ENCODE data around the gene PRKCZ.

PRKCZ gene

DNA sequence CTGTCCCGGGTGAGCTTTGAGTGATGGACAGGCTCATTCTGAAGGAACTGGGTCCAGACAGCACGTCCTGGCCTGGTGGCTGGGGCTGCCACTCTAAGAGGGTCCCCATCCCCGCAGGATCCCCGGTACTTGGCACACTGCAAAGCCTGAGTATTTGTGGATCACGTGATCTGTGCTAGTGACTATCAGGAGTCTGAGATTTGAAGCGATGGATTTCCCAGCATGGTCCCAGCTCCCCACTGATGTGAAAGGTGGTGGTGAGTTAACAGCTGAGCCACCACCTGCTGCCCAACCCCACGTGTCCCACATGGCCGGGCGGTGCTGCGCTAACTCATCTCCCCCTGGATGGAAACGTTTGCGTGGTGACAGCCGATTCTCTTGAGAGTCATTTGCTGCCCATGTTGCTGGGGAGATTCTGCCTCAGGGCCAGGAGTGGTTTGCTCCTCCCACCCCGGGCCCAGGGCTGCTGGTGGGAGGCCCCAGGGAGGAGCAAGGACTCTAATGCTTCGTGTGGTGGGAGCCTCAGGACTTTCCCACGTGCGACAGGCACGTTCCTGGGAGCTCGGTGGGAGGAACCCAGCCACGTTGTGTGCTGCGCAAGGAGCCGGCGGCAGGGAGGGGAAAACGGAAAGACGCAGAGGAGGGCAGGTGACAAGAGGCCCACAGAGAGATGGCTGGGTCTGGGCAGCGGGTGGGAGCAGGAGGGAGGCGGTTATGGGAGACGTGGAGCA is 129.2 kb downstream of the PRKCZ start:
- no peak for DNase-seq (ENCODE audit: low read depth, low spot score)
- Histone ChIP-seq H3K9me3 (ENCODE audit: insufficient read depth, low read length) (no peaks in the 10 kb centered on the region), H3K9ac (ENCODE audit: insufficient read length, low read depth) (no peak overlapping the region), H3K4me3 (ENCODE audit: insufficient read length, low read depth) (no peak overlapping the region), H3K36me3 (ENCODE audit: insufficient read depth, insufficient read length, low read length) (peaks cover 45% of the 10 kb centered on the region), H3K27me3 (ENCODE audit: insufficient read depth, insufficient read length) (no peaks in the 10 kb centered on the region), H3K4me1 (ENCODE audit: insufficient read depth, insufficient read length) (peaks cover 3% of the 10 kb centered on the region)
- TF ChIP-seq ZNF274 (IDR thresholded peaks at IDR 0.05; ENCODE audit: low read depth, low read length), result no peak

DNA sequence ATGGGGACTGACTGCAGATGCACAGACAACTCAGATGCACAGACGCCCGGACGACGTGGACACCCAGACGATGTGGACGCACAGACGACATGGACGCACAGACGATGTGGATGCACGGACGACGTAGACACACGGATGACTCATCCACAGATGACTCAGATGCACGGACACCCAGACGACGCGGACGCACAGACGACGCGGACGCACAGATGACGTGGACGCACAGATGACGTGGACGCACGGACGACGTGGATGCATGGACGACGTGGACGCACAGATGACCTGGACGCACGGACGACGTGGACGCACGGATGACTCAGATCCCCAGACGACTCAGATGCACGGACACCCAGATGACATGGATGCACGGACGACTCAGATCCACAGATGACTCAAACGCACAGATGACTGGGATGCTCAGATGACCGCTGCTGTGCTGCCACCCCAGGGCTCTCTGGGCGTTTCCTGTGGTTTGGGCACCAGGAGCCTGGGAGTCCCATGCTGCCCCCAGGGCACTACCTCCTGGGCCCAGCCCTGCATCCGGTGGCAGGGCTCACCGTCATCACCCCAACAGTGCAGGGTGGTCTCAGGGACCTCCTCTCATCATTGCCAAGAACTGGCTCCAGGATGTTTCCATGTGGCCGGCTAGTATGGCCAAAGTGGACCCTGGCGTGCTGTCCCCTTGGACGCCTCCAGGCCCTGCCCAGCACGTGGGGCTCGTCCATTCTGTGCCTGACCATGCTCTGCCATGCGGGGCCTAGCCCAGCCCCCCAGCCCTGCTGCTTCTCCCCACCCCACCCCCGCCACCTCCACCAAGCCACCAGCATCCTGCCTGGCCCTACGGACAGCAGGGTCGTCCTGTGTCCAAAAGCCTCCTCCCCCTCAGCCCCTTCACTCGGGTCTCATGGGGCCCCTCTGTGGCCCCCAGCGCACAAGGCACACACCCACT is 130.4 kb downstream of the PRKCZ start:
- Histone ChIP-seq H3K27me3 (ENCODE audit: insufficient read depth, insufficient read length) (no peaks in the 10 kb centered on the region), H3K4me1 (ENCODE audit: insufficient read depth, insufficient read length) (peaks cover 2% of the 10 kb centered on the region), H3K36me3 (ENCODE audit: insufficient read depth, insufficient read length, low read length) (peaks cover 47% of the 10 kb centered on the region), H3K4me3 (ENCODE audit: insufficient read length, low read depth) (no peak overlapping the region), H3K9me3 (ENCODE audit: insufficient read depth, low read length) (no peaks in the 10 kb centered on the region), H3K9ac (ENCODE audit: insufficient read length, low read depth) (no peak overlapping the region)
- no peak for DNase-seq (ENCODE audit: low read depth, low spot score)
- no peak for TF ChIP-seq SUZ12 (IDR thresholded peaks at IDR 0.05; ENCODE audit: extremely low read depth, insufficient read depth, insufficient read length)
- no peak for TF ChIP-seq ZNF274 (IDR thresholded peaks at IDR 0.05; ENCODE audit: low read depth, low read length)
- TF ChIP-seq YY1 (IDR thresholded peaks at IDR 0.05; ENCODE audit: insufficient read depth, insufficient read length), result no peak

DNA sequence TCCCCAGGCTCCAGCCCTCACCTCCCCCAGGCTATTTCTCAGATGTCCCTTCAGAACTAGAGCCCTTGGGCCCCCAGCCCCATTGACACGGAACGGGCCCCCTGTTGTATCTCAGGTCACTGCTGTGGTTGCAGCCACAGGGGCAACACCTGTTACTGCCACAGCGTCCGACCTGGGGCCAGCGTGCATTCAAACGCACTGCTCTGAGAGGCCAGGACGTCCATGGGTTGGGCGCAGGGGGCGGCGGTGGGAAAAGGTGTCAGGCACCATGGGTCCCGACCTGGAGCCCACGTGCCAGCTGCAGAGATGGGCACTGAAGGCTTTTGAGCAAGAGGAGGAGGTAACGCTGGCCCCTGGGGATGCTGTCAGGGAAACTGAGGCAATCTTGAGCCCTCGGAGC is 131.1 kb downstream of the PRKCZ start:
- Histone ChIP-seq H3K27me3 (ENCODE audit: insufficient read depth, insufficient read length) (no peaks in the 10 kb centered on the region), H3K9me3 (ENCODE audit: insufficient read depth, low read length) (no peaks in the 10 kb centered on the region), H3K4me1 (ENCODE audit: insufficient read depth, insufficient read length) (peaks cover 2% of the 10 kb centered on the region), H3K9ac (ENCODE audit: insufficient read length, low read depth) (no peak overlapping the region), H3K4me3 (ENCODE audit: insufficient read length, low read depth) (no peak overlapping the region), H3K36me3 (ENCODE audit: insufficient read depth, insufficient read length, low read length) (peaks cover 47% of the 10 kb centered on the region)
- no peak for DNase-seq (ENCODE audit: low read depth, low spot score)
- no peak for TF ChIP-seq YY1 (IDR thresholded peaks at IDR 0.05; ENCODE audit: insufficient read depth, insufficient read length)
- TF ChIP-seq ZNF274 (IDR thresholded peaks at IDR 0.05; ENCODE audit: low read depth, low read length), result no peak
- TF ChIP-seq SUZ12 (IDR thresholded peaks at IDR 0.05; ENCODE audit: extremely low read depth, insufficient read depth, insufficient read length), result no peak

DNA sequence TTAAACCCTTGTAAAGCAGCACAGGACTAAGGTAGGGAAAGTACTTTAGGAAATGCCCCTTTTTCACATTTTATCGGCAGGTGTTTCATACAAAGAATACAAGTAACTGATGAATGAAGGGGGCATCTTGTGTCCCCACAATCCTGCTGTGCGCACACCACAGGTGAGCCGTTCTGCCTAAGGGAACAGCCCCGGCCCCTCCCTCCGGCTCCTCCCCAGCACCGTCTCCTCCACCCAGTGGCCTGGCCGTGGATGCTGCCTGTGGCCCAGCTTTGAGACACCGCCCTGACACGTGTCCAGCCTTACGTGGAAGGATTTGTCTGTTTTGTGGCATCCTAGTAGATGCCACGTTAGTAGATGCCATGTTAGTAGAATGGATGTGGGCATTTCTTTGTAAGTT is 131.5 kb downstream of the PRKCZ start:
- Histone ChIP-seq H3K4me1 (ENCODE audit: insufficient read depth, insufficient read length) (peaks cover 2% of the 10 kb centered on the region), H3K9ac (ENCODE audit: insufficient read length, low read depth) (no peak overlapping the region), H3K36me3 (ENCODE audit: insufficient read depth, insufficient read length, low read length) (peaks cover 50% of the 10 kb centered on the region), H3K9me3 (ENCODE audit: insufficient read depth, low read length) (no peaks in the 10 kb centered on the region), H3K4me3 (ENCODE audit: insufficient read length, low read depth) (no peak overlapping the region), H3K27me3 (ENCODE audit: insufficient read depth, insufficient read length) (no peaks in the 10 kb centered on the region)
- no peak for DNase-seq (ENCODE audit: low read depth, low spot score)
- no peak for TF ChIP-seq YY1 (IDR thresholded peaks at IDR 0.05; ENCODE audit: insufficient read depth, insufficient read length)
- no peak for TF ChIP-seq SUZ12 (IDR thresholded peaks at IDR 0.05; ENCODE audit: extremely low read depth, insufficient read depth, insufficient read length)
- no peak for TF ChIP-seq ZNF274 (IDR thresholded peaks at IDR 0.05; ENCODE audit: low read depth, low read length)

DNA sequence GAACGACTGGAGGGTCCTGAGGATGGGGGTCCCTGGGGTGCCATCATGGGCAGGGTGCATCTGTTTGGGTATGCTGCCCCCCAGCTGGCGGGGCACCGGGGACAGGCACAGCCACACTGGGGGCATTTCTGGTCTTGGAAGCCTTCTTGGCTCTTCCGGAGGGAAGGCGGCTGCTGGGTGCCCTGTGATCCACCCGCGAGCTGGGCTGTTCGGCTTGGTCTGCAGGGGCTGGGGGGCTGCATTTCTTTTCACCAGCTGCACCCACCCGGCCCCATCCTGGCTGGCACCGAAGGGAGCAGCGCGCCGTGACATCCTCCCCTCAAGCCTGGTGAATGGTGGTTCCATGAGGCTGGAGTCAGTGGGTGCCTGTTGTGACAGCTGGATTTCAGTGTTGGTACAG is 132.2 kb downstream of the PRKCZ start:
- H3K4me1 ChIP-seq (ENCODE audit: insufficient read depth, insufficient read length), result peaks cover 2% of the 10 kb centered on the region
- H3K27me3 ChIP-seq (ENCODE audit: insufficient read depth, insufficient read length), result no peaks in the 10 kb centered on the region
- H3K4me3 ChIP-seq (ENCODE audit: insufficient read length, low read depth), result no peak overlapping the region
- H3K9ac ChIP-seq (ENCODE audit: insufficient read length, low read depth), result no peak overlapping the region
- TF ChIP-seq YY1 (IDR thresholded peaks at IDR 0.05; ENCODE audit: insufficient read depth, insufficient read length), result no peak
- no peak for TF ChIP-seq ZNF274 (IDR thresholded peaks at IDR 0.05; ENCODE audit: low read depth, low read length)
- TF ChIP-seq SUZ12 (IDR thresholded peaks at IDR 0.05; ENCODE audit: extremely low read depth, insufficient read depth, insufficient read length), result no peak
- H3K9me3 ChIP-seq (ENCODE audit: insufficient read depth, low read length), result no peaks in the 10 kb centered on the region
- DNase-seq (ENCODE audit: low read depth, low spot score), result no peak
- peaks cover 53% of the 10 kb centered on the region for H3K36me3 ChIP-seq (ENCODE audit: insufficient read depth, insufficient read length, low read length)

DNA sequence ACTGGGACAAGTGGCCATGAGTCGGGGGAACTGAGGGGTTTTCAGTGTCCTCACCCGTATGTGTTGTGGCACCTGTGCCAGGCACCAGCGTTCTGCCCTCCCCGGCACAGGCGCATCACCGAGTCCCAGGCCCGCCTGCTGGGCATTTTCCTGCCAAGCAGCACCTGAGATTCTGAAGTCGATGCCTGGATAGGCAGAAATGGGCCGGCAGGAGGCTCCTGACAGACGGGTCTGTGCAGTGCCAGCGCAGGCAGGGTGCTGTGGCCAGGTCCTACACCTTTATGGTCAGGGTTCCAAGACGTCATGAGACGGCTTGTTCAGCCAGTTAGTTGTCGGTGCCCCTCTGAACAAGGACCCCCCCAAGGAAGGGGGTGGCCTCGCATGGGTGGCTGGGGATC is 133.7 kb downstream of the PRKCZ start:
- Histone ChIP-seq H3K9ac (ENCODE audit: insufficient read length, low read depth) (no peak overlapping the region), H3K4me1 (ENCODE audit: insufficient read depth, insufficient read length) (peaks cover 2% of the 10 kb centered on the region), H3K9me3 (ENCODE audit: insufficient read depth, low read length) (no peaks in the 10 kb centered on the region), H3K4me3 (ENCODE audit: insufficient read length, low read depth) (no peak overlapping the region), H3K36me3 (ENCODE audit: insufficient read depth, insufficient read length, low read length) (peaks cover 60% of the 10 kb centered on the region), H3K27me3 (ENCODE audit: insufficient read depth, insufficient read length) (no peaks in the 10 kb centered on the region)
- TF ChIP-seq SUZ12 (IDR thresholded peaks at IDR 0.05; ENCODE audit: extremely low read depth, insufficient read depth, insufficient read length), result no peak
- TF ChIP-seq YY1 (IDR thresholded peaks at IDR 0.05; ENCODE audit: insufficient read depth, insufficient read length), result no peak
- no peak for TF ChIP-seq ZNF274 (IDR thresholded peaks at IDR 0.05; ENCODE audit: low read depth, low read length)
- DNase-seq (ENCODE audit: low read depth, low spot score), result no peak

DNA sequence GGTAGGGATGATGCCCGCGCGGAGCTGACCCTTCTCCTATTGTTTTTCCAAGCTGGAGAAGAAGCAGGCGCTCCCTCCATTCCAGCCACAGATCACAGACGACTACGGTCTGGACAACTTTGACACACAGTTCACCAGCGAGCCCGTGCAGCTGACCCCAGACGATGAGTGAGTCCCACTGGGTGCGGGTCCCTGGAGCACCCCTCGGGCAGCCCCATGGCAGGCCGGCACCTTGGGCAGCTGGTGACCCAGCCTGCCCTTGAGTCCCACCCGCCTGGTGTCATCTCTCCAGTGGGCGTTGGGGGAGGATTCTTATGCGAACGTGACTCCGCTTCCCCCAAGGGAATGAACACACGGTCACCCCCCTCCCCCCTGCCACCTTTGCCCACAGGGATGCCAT is 134.3 kb downstream of the PRKCZ start:
- Histone ChIP-seq H3K9me3 (ENCODE audit: insufficient read depth, low read length) (no peaks in the 10 kb centered on the region), H3K36me3 (ENCODE audit: insufficient read depth, insufficient read length, low read length) (peaks cover 60% of the 10 kb centered on the region), H3K27me3 (ENCODE audit: insufficient read depth, insufficient read length) (no peaks in the 10 kb centered on the region), H3K4me3 (ENCODE audit: insufficient read length, low read depth) (no peak overlapping the region), H3K4me1 (ENCODE audit: insufficient read depth, insufficient read length) (peaks cover 2% of the 10 kb centered on the region), H3K9ac (ENCODE audit: insufficient read length, low read depth) (no peak overlapping the region)
- no peak for TF ChIP-seq YY1 (IDR thresholded peaks at IDR 0.05; ENCODE audit: insufficient read depth, insufficient read length)
- TF ChIP-seq ZNF274 (IDR thresholded peaks at IDR 0.05; ENCODE audit: low read depth, low read length), result no peak
- no peak for TF ChIP-seq SUZ12 (IDR thresholded peaks at IDR 0.05; ENCODE audit: extremely low read depth, insufficient read depth, insufficient read length)
- no peak for DNase-seq (ENCODE audit: low read depth, low spot score)

Measured in NT2/D1 (cell line).